Caco-2 (cell line): ENCODE data around the gene RAF1. TPM values are rescaled to one million over a fixed set of nuclear protein-coding genes. Genes with fewer than 3 reads are reported as not detected.

Source experiments
- BruUV-seq: library from RNA; stranded (reverse); fragments of 400-500 nt; replicated peaks from 2 replicates; lab custom pipeline; 2021; lab: Mats Ljungman, UMichigan
- CTCF ChIA-PET: fragments of 300-600 bp; sonication (Branson Sonifier 250); formaldehyde crosslinking; loops from one replicate; lab custom pipeline; 2022; ENCODE audit warnings: antibody characterized with exemption; lab: Charles Lee
- POLR2A ChIA-PET: fragments of 300-600 bp; sonication (Branson Sonifier 250); formaldehyde crosslinking; loops from one replicate; lab custom pipeline; 2022; ENCODE audit warnings: antibody characterized with exemption; lab: Charles Lee
- DNase-seq, 2 experiments: peaks; one replicate each; pipeline versions ENCODE4 v3.0.0 to v3.0.0-alpha.2; 2020 to 2022
- H3K27me3 ChIP-seq: replicated peaks from 2 replicates; pipeline ENCODE4 v1.6.0; 2011; ENCODE audit warnings: low read length; ENCODE audit not compliant: control insufficient read depth, insufficient read depth
- H3K36me3 ChIP-seq: 2 replicates; pipeline ENCODE4 v1.5.1; 2011; ENCODE audit warnings: low read length; ENCODE audit not compliant: control insufficient read depth, insufficient read depth
- H3K4me1 ChIP-seq: fragments of 250-450 bp; sonication (Bioruptor Pico); 2 replicates; pipeline ENCODE4 v1.5.1; 2020; ENCODE audit warnings: mild to moderate bottlenecking
- H3K4me3 ChIP-seq: 2 replicates; pipeline ENCODE4 v1.5.1; 2011; ENCODE audit warnings: low read depth, mild to moderate bottlenecking, control low read depth, low read length
- H3K9me3 ChIP-seq: fragments of 250-450 bp; sonication (Bioruptor Pico); 2 replicates; pipeline ENCODE4 v1.5.1; 2020; ENCODE audit warnings: mild to moderate bottlenecking, moderate library complexity
- H3K27ac Mint-ChIP-seq: one replicate; pipeline ENCODE4 v1.8.0; 2022; ENCODE audit warnings: mixed read lengths; ENCODE audit not compliant: unreplicated experiment
- H3K27me3 Mint-ChIP-seq: one replicate; pipeline ENCODE4 v1.8.0; 2022; ENCODE audit warnings: mixed read lengths; ENCODE audit not compliant: insufficient read depth, unreplicated experiment
- H3K36me3 Mint-ChIP-seq: one replicate; pipeline ENCODE4 v1.8.0; 2022; ENCODE audit warnings: mild to moderate bottlenecking, mixed read lengths; ENCODE audit not compliant: insufficient read depth, unreplicated experiment
- H3K4me1 Mint-ChIP-seq: one replicate; pipeline ENCODE4 v1.8.0; 2022; ENCODE audit warnings: low read depth, mixed read lengths; ENCODE audit not compliant: unreplicated experiment
- H3K4me3 Mint-ChIP-seq: one replicate; pipeline ENCODE4 v1.8.0; 2022; ENCODE audit warnings: mild to moderate bottlenecking, moderate library complexity, mixed read lengths; ENCODE audit not compliant: unreplicated experiment
- H3K9me3 Mint-ChIP-seq: one replicate; pipeline ENCODE4 v1.8.0; 2022; ENCODE audit warnings: mixed read lengths; ENCODE audit not compliant: unreplicated experiment
- intact Hi-C: fragments of 100-400 bp; cut with micrococcal nuclease; formaldehyde crosslinking; loops from one replicate; pipeline ENCODE4 v1.10.0; 2022; ENCODE audit not compliant: unreplicated experiment
- total RNA-seq: library from RNA; stranded (reverse); gene quantifications from 2 replicates; pipeline ENCODE4 v1.2.3, GENCODE V29; 2022
- TF ChIP-seq, protein P1 (sequence below), 2 experiments: fragments of 200-600 bp in 1 of 2; IDR thresholded peaks; 1 replicate in 1 of 2; 2 replicates in 1 of 2; pipeline versions ENCODE4 v1.5.1 to v1.8.0; 2011 to 2022; ENCODE audit warnings: antibody characterized with exemption in 1 of 2, control low read depth in 1 of 2, inconsistent platforms in 1 of 2, low read depth in 1 of 2, low read length in 1 of 2, mild to moderate bottlenecking in 1 of 2, moderate library complexity in 1 of 2; ENCODE audit not compliant: insufficient read depth in 1 of 2, severe bottlenecking in 1 of 2, unreplicated experiment in 1 of 2

Gene RAF1
- total RNA-seq, 1 experiment from 2014 or later = 93.6 TPM

DNA sequence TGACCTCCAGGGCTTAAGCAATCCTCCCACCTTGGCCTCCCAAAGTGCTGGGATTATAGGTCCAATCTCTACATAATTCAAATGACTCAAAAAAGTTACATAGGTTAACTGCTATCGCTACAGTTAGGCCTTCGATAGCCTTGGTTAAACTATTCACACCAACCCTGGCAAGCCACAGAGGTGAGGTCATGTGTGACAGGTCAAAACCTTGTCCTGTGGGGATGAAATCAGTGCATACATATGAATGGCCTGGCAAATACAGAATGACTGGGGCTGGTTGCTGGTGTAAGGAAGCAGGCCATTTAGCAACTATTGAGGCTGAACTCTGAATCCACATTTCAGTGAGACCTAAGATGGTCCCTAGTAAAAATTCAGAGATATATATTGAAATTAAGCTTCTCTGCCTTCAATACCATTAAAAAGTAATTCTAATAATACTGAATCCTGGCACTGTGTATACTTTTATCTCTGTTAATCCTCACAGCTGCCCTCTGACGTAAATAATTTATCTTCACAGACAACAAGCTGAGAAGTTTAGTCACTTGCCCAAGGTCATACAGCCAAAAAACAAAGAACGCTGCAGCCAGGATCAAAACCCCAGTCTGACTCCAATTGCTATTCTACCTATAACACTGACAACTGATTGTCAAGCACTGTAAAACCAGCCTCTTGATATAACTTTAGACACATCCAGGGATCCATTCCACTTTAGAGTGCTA, 71.8 kb downstream of the RAF1 start:
- Mint-ChIP-seq H3K36me3 (peaks cover 90% of the 10 kb centered on the region), H3K27me3 (no peaks in the 10 kb centered on the region), H3K4me3 (no peak overlapping the region), H3K27ac (no peak overlapping the region), H3K9me3 (no peaks in the 10 kb centered on the region), H3K4me1 (no peaks in the 10 kb centered on the region)
- no peaks in the 10 kb centered on the region for H3K9me3 ChIP-seq
- BruUV-seq = no TSS peak
- POLR2A ChIA-PET = interaction anchor here (0.6 kb wide), 1 partner anchor 67 kb away, joined by 4 read pairs; no protein-coding TSS in a partner anchor
- no peak for DNase-seq
- TF ChIP-seq, protein P1, sequence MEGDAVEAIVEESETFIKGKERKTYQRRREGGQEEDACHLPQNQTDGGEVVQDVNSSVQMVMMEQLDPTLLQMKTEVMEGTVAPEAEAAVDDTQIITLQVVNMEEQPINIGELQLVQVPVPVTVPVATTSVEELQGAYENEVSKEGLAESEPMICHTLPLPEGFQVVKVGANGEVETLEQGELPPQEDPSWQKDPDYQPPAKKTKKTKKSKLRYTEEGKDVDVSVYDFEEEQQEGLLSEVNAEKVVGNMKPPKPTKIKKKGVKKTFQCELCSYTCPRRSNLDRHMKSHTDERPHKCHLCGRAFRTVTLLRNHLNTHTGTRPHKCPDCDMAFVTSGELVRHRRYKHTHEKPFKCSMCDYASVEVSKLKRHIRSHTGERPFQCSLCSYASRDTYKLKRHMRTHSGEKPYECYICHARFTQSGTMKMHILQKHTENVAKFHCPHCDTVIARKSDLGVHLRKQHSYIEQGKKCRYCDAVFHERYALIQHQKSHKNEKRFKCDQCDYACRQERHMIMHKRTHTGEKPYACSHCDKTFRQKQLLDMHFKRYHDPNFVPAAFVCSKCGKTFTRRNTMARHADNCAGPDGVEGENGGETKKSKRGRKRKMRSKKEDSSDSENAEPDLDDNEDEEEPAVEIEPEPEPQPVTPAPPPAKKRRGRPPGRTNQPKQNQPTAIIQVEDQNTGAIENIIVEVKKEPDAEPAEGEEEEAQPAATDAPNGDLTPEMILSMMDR (IDR thresholded peaks at IDR 0.05; ENCODE audit: insufficient read depth in 1 of 2, low read depth in 1 of 2, low read length in 1 of 2, severe bottlenecking in 1 of 2, unreplicated experiment in 1 of 2) = no peak
- intact Hi-C loops = no loop called here
- peaks cover 7% of the 10 kb centered on the region for H3K36me3 ChIP-seq
- no peaks in the 10 kb centered on the region for H3K4me1 ChIP-seq
- CTCF ChIA-PET = no interaction called here
- H3K27me3 ChIP-seq = no peaks in the 10 kb centered on the region
- no peak overlapping the region for H3K4me3 ChIP-seq

DNA sequence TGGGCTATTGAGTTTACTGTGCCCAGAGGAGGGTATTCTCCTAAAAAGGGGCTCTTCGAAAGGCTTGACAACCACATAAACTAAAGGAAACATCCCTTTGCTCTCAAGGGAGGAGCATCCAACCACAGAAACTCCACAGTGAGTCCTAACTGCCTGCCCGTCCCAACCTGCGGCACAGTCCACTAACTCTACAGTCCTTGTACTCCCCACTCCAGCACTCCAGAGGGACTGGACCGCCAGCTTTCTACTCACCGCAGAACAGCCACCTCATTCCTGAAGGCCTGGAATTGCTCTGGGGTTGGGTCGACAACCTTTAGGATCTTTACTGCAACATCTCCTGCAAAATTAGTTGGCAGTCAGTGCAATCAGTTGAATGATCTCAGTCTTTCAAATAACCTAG, 72.5 kb downstream of the RAF1 start:
- Histone ChIP-seq H3K27me3 (no peaks in the 10 kb centered on the region), H3K36me3 (peaks cover 7% of the 10 kb centered on the region), H3K9me3 (no peaks in the 10 kb centered on the region), H3K4me1 (no peaks in the 10 kb centered on the region), H3K4me3 (no peak overlapping the region)
- H3K36me3 Mint-ChIP-seq = peaks cover 90% of the 10 kb centered on the region
- no peaks in the 10 kb centered on the region for H3K9me3 Mint-ChIP-seq
- no peaks in the 10 kb centered on the region for H3K4me1 Mint-ChIP-seq
- intact Hi-C loops = no loop called here
- CTCF ChIA-PET = no interaction called here
- POLR2A ChIA-PET = no interaction called here
- no peak overlapping the region for H3K4me3 Mint-ChIP-seq
- BruUV-seq = no TSS peak
- H3K27me3 Mint-ChIP-seq = no peaks in the 10 kb centered on the region
- no peak overlapping the region for H3K27ac Mint-ChIP-seq
- DNase-seq = no peak
- TF ChIP-seq, protein P1 (IDR thresholded peaks at IDR 0.05; ENCODE audit: insufficient read depth in 1 of 2, low read depth in 1 of 2, low read length in 1 of 2, severe bottlenecking in 1 of 2, unreplicated experiment in 1 of 2) = no peak

DNA sequence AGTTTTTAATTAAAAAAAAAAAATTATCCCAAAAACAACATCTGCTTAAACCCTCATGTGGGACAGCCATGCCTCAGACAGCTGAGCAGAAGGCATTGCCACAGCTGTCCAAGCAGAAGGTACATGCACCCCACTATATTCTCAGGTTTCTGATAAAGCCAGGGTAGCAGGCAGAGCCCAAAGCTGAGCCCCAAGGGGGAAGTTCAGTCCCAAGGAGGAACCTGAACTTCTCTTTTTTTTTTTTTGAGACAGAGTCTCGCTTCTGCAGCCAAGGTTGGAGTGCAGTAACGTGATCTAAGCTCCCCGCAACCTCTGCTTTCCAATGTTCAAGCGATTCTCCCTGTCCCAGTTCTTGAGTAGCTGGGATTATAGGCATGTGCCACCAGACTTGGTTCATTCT, 73.8 kb downstream of the RAF1 start:
- POLR2A ChIA-PET = interaction anchor here (0.7 kb wide), 1 partner anchor 28 kb away, joined by 6 read pairs; no protein-coding TSS in a partner anchor
- H3K27ac Mint-ChIP-seq = no peak overlapping the region
- Histone ChIP-seq H3K4me1 (no peaks in the 10 kb centered on the region), H3K4me3 (no peak overlapping the region), H3K27me3 (no peaks in the 10 kb centered on the region), H3K36me3 (peaks cover 7% of the 10 kb centered on the region), H3K9me3 (no peaks in the 10 kb centered on the region)
- H3K36me3 Mint-ChIP-seq = peaks cover 94% of the 10 kb centered on the region
- CTCF ChIA-PET = interaction anchor here (0.5 to 1.0 kb wide), 3 partner anchors 11 to 63 kb away, joined by 3 to 6 read pairs (median 4); partner anchors contain the start of gene MKRN2
- H3K9me3 Mint-ChIP-seq = no peaks in the 10 kb centered on the region
- H3K27me3 Mint-ChIP-seq = no peaks in the 10 kb centered on the region
- intact Hi-C loops = no loop called here
- no TSS peak for BruUV-seq
- TF ChIP-seq, protein P1 (IDR thresholded peaks at IDR 0.05; ENCODE audit: insufficient read depth in 1 of 2, low read depth in 1 of 2, low read length in 1 of 2, severe bottlenecking in 1 of 2, unreplicated experiment in 1 of 2) = no peak
- DNase-seq = no peak
- H3K4me3 Mint-ChIP-seq = no peak overlapping the region
- no peaks in the 10 kb centered on the region for H3K4me1 Mint-ChIP-seq
